ENCODE measurements around the gene MCTP1.

DNA sequence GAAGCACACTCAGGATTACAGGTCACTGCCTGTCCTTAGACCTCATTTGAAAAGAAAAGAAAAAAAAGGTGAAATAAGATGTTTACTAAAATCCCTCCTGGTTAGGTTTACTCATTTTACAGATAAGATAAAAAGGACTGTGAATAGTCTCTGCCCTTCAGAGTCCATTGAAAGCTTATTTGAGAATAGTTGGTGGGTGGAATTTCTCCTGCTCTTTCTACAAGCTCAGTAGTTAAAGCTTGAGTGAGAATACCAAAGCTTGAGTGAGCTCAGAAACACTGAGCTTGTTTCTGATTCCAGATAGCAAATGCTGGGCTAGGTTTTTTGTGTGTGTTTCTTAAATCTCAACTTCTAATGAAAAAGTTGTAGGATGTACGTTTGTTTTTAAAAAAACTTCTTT, 559.8 kb downstream of the MCTP1 start:
- TF ChIP-seq POLR2A (IDR thresholded peaks at IDR 0.05) (no peak), CTCF (IDR thresholded peaks at IDR 0.05 in 4 of 5, conservative IDR thresholded peaks at IDR 0.05 in 1 of 5) (no peak)
